Hematopoietic multipotent progenitor cell treated with erythropoietin and hydrocortisone succinate and interleukin-3 and kit ligand, for 8 days (in vitro differentiated cells): Measurements from ENCODE around the gene CHST2.
A peak's percentile ranks its signal among the peaks of the same experiment; 100 is the strongest.

Experiments
- DNase-seq: peaks from one replicate; pipeline ENCODE4 v3.0.0-alpha.2; 2015

Gene CHST2

DNA sequence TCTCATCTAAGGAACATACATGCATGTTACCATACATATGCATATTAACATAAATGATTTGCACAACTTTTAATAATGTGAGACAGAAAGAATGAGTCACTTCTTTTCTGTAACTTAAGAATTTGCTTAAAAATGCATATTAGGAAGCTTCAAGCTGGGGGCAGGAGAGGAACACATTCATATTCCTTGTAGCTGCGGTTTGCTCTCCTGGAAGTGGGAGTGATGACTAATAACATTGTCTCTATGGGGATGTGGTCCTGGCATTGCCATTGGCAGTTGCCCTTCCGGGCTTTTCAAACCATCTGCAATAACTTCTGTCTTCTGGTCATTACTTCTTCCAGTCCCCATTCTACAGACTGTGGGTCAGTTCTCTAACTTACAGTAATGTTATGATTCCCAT, 15.6 kb downstream of the CHST2 start:
- DNase-seq, result no peak

DNA sequence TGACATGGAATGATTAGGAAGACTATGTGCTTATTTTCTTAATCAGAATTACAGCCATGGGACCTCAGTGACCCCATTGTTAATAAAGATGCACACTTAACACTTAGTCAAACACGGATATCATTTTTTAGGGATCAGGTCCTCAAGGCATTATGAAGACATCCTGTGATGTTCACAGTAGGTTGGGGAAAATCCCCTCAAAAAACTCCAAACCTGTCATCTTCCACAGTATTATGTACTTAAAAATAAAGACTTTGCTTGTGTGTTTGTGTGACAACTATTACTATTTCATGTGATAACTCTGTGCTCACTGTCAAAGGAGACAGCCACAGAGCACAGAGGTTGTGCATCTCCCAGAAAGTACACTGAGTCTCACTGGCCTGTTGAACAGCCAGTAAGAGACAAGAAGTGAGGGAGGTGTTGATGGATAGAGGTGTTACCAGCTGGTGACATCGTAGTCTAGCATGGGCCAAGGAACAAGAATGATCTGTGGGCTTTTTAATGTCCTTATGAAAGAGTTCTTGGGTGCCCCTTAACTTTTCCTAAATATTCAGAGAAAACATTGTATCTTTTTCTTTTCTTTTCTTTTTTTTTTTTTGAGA, 18.0 kb downstream of the CHST2 start:
- DNase-seq, result no peak

DNA sequence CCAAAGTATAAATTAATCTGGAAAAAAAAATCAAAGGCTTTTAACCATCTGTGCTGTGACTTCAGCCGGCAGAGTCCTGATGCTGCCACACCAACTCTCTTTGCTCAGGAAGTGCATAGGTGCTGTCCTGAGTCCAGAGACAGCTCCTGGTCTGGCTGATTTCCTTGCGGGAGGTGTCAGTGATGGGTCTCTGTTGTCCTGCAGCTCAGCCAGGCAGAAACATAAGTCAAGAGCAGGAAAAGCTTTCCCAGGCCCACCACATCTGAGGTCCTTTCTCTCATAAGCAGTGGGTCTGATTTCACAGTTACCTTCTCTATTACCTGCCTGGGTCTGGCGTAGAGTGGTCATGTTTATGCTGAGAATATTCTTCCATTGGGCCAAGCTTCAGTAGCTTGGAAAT, 19.4 kb downstream of the CHST2 start:
- DNase-seq, result no peak

DNA sequence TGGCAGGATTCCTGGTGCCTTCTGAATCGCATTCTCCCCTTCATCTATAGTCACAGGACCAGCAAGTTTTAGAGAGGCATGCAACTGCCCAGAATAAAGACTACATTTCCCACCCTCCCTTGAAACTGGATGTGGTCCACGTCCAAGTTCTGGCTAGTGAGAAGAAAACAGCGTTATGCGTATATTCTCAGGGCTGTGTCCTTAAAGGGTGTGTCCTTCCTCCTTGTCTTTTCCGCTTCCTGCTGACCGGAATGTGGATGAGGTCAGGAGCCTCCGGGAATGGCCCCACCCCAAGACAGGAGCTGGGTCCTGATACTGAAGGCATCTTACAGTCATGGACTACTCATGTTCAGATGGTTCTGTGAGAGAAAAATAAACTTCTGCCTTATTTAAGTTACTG, 20.2 kb downstream of the CHST2 start:
- DNase-seq, result no peak

DNA sequence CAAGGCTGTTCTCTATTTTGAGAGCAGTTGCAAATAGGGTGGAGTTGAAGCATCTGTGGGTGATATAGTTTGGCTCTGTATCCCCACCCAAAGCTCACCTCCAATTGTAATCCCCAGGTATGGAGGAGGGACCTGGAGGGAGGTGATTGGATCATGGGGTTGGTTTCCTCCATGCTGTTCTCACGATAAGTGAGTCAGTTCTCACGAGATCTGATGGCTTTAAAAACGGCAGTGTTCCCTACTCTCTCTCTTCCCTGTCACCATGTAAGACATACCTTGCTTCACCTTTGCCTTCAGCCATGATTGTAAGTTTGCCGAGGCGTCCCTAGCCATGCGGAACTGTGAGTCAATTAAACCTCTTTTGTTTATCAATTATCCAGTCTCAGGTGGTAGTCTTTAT, 21.0 kb downstream of the CHST2 start:
- DNase-seq, result no peak

DNA sequence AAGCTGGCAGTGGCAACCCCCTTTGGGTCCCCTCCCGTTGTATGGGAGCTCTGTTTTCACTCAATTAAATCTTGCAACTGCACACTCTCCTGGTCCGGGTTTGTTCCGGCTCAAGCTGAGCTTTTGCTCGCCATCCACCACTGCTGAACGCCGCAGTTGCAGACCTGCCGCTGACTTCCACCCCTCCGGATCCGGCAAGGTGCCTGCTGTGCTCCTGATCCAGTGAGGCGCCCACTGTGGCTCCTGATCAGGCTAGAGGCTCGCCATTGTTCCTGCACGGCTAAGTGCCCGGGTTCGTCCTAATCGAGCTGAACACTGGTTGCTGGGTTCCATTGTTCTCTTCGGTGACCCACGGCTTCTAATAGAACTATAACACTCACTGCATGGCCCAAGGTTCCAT, 22.8 kb downstream of the CHST2 start:
- DNase-seq, result no peak

DNA sequence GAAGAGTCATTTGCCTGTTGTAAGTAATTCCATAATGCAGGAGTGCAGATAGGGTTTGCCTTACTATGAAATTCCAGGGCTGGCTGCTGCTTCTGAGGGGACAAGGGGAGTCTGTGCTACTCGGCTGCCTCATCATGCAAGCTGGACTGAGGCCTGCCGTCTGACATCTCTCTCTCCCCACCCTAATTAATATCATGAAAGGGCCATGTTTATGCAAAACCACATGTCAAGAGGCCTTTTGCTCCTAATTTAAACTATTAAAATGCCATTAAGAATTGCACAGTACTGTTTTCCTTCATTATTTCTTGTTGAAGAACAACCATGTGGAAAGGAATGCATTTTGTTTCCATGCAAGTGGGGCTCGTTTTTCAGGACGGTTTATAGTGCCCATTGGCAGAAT, 26.3 kb downstream of the CHST2 start:
- DNase-seq, result no peak

DNA sequence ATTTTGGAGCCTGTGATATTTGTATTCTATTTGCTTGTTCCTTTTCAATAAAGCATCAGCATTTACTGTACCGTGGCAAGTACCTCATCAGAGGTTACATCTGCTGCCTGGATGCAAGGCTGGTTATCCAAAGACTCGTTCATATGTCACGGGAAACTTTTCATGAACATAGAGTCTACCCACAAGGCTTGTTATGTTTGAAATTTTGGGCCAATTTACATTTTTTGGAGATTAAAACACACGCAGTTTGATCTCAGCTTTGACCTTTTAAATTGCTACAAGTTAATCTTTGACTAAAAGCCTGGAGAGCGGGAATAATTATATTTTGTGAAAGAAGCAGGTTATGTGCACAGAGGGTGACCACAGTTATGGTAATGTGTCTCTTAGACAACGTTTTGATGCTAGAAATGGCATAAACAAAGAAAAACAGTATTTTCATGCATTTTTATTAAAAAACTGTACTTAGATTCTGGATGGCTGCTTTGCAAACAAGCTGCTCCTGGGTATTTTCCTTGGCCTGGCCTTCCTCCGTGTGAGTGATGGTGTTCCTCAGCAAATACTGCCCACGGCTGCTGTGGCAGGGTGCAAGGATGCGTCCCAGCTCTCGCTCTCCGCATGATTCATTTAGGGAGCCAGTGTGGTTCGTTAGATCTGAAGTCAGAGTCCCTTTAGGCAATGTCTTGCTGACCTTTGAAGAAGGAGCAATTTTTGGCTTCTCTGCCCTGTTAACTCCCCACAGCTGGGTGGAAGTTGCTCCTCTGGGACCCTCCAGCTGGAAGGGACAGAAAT, 27.1 kb downstream of the CHST2 start:
- DNase-seq, result no peak

DNA sequence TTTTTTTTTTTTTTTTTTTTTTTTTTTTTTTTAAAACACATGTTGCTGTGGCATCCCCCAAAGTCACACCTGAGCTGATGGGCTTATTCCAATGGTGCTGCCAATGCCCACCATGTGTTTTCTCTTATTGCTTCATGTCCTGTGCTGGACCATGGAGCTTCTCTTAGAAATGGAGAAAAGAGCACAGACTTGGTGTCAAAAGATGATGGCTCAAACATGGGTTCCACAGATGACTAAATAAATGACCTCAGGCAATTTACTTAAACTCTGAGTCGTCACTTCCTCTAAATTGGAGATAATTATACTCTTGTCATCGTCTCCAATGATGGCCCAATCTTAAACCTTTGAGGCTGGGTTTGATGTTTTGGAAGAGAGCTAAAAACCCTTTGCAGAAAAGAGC, 28.1 kb downstream of the CHST2 start:
- no peak for DNase-seq

DNA sequence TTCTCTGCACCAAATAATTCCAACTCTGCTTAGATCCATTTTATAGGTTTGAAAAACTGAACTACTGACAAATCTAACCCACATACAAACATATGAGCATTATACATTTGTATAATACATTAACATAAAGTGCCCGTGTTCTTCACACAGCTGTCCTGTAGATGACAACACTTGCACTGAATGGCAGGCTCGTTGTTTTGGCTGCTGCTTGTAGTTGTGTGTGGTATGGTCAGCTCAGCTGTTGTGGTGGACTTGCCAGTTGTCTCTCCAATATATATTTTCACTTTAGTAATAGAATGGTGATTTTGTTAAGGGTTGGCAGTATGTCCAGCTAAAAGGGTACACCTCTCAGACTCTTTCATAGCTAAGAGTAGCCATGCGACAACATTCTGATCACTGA, 30.5 kb downstream of the CHST2 start:
- no peak for DNase-seq

DNA sequence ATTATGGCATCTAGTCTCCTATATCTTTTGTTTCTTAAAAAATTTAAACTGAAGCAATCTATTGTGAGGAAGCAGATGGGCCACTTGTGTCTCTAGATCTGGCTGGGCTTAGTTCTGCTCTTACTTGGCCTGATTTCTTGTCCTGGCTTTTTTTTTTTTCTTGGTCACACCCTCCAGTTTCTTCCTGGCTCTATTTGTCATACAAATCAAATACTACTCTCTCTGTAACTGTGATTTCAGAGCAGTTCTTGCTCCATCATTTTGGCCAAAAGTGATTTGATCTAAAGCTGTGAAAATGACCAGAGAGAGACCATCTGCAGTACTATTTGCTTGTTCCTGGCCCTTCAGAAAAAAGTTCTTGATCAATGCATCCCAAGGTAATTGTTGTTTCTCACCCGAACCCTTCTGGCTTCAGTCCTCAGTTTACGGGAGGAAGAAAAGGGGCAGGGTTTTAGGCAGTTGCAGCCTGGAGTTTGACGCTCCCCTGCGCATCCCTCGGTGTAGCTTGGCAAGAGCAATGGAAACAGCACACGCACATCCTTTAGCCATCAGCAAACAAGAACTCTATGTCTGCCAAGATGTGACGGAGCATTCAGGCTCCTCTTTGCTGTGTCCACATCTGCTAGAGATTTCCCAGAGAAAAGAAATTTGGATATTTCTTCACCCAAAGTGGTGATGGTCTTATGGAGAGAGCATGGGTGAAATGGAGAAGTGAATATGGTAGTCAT, 31.6 kb downstream of the CHST2 start:
- DNase-seq, result no peak

DNA sequence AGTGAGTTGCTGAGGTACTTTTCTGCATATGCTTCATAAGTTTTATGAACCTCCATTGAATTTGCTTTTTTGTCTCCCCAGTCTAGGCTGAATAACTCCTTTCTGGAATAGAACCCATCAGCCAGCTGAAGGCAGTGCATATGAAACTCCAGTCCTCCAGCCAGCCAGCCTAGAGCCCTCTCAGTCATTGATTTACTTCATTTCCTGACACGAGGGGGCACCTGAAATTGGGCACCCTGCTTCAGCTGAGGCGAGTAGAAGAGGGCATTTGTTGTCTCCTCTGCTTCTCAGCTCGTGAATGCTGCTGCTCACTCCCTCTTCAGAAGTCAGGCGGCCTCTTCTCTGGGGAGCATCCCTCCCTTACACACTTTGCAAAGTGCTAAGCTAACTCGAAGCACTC, 32.5 kb downstream of the CHST2 start:
- DNase-seq, result no peak

DNA sequence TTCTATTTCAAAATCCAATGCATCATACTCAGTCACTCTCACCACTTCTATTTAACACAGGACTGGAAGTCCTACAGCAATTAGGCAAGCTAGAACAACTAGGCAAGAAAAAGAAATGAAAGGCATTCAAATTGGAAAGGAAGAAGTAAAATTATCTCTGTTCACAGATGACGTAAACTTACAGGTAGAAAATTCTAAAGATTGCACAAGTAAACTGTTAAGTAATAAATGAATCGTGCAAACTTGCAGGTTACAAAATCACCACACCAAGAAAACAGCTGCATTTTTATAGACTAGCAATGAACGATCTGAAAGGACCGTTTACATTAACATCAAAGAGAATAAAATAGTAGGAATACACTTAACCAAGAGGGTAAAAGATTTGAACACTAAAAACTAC, 36.2 kb downstream of the CHST2 start:
- no peak for DNase-seq

DNA sequence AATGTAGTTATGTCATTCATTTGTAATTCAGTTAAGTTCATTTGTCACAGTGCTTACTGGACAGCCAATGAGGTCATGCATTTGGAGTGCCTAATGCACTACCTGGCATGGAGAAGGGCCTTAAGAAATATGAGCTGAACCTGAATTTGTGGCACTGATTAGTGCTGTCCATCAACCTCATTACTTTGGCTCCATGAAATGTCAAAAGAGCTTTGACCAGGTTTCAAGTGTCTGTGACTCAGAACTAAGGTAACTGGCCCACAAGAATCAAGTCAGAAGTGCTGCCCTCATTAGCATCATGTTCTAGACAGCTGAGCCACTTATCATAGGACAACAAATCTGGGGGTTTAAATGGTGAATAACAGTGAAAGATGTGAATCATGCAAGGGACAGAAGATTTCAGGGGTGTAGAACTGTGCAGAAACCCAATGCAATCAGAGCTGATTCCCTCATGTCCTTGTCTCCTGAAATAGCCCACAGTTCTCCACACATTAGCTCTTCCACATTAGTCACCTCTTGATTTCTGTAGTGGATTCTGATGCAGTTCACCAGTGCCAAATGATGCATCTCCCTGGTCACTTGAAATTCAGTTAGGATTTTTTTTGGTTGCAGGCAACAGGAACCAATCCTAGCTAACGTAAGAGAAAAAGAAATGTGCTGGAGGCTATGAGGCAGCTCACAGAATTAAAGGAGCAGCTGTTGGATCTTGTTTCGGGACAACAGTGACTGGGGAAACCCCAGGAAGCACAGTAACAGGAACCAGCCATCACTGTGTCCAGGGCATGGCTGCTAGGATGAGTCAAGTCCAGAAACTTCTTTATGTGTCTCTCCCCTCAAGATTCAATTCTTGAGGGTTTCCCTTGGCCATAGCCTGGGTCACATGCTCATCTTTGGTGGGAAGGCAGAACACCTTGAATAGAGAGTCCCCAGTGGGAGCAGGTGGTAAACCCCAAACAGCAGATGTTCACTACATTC, 38.7 kb downstream of the CHST2 start:
- no peak for DNase-seq

DNA sequence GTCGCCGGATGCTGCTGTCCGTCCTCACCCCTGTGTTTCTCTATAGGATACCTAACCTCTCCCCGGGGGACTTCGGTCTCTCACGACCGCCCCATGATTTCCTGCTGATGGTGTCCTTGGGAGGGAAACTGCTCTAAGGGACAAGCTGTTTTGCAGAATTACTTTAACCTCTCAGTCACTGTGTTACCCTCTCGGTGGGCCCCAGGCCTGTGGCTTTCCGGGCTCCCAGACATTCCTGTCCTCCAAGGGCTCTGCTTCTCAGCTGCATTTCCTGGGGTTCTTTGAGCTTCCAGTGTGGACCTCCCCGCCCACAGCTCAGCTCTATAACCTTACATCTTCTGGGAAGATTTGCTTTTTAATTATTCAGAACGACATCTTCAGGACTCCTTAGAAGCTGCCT, 40.9 kb downstream of the CHST2 start:
- DNase-seq, result no peak

DNA sequence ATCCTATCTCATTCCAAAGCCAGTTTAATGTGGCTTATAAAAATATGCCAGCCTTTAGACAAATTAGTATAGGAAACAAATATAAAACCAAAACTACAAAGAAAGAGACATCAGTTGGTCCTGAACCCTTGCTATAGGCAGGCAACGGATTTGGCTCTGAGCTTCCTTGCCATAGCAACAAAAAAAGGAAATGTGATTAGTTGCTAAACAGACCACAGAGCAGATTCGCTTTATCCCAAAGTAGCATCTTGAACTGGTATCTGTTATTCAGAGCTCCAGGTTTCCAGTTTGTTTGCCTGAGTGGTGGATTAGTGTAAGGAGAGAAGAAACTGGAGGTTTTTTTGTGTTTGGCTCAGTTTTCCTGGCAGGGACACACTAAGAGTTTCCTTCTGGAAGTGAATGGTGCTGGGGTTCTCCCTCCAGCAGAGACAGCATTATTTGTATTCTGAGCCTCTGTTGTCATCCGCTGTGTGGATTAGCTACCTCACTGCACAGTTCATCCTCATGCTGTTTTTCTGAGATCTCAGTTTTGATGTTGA, 44.1 kb downstream of the CHST2 start:
- DNase-seq, result no peak

DNA sequence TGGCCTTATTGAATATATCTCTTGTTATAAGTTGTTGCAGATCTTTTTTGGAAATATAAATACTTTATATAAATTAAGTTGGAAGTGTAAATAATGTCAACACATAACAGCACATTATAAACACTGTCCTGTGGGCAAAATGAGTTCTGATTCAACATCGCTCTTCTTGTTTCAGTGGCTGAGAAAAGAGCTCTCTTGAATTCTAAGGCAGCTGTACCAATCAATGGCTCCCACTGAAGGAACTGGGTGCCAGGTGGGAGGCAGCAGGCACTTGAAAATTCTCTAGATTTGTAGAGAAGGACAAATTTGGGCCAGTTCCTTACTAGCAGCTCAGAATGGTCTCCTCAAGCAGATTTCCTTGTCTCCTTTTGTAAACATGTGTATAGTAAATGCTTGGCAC, 45.6 kb downstream of the CHST2 start:
- no peak for DNase-seq

DNA sequence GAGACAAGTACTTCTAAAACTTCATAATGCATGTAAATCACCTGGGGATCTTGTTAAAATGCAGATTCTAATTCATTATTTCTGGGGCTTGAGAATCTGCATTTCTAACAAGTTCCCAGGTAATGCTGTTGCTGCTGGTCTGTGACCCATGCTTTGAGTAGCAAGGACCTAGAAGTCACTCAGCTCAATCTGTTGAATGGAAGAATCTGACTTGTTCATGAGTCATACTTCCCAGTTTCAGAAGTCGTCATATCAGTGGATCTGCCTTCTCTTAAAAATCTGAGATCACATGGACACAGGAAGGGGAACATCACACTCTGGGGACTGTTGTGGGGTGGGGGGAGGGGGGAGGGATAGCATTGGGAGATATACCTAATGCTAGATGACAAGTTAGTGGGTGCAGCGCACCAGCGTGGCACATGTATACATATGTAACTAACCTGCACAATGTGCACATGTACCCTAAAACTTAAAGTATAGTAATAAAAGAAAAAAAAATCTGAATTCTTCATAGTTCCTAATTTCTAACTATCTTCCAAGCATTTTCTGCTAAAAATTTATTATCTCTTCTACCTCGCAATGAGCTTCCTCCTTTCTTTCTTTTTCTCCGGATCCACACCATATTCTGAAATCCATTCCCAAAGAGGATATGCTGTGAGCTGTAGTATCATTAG, 46.2 kb downstream of the CHST2 start:
- peak; percentile 47 for DNase-seq

DNA sequence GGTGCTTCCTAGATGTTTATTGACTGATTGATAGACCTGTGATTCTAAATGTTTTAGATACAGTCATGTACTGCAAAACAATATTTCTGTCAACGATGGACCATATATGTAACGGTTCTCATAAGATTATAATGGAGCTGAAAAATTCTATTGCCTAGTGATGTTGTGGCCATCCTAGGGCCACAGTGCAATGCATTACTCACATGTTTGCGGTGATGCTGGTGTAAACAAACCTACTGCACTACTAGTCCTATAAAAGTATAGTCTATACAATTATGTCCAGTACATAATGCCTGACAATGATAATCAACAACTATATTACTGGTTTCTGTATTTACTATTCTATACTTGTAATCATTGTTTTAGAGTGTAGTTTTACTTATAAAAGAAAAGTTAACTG, 46.8 kb downstream of the CHST2 start:
- DNase-seq, result no peak

DNA sequence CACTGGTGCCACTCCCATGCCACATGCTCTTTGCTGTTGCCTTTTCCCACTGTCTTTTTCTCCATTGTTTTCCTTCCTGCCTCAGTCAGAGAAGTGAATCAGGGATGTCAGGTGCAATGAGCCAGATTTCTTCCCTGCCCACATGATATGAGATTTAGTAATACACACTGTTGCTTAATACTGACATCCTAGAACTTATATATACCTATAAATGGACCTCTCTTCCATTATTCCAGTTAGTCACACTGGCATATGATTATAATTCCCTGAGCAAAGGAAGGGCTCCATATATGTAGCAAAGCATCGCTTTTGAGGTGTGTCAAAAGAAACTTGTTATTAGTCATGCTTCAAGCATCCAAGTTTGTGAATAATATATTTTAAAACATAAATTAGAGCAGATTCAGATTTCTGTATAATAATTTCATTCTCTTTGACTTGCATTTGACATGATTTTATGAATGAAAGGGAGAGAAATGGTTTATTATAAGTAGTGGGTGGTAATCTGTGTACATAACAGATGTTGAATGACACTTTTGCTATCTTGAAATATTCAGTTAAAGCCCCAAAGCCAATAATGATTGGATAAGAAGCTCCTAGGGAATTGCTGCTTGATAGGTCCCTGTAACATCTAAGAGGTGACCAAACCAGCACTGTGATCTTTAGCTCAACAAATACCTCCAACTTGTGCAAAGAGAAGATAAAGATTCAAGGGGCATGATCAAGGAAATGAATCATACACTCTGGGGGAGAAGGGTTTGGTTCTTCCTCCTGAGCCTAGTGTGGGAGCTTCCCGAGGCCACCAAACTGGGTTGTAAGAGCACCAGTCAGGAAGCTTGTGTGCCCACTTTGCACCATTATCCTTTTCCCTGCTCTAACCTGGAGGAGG, 48.6 kb downstream of the CHST2 start:
- DNase-seq, result peak; percentile 86

DNA sequence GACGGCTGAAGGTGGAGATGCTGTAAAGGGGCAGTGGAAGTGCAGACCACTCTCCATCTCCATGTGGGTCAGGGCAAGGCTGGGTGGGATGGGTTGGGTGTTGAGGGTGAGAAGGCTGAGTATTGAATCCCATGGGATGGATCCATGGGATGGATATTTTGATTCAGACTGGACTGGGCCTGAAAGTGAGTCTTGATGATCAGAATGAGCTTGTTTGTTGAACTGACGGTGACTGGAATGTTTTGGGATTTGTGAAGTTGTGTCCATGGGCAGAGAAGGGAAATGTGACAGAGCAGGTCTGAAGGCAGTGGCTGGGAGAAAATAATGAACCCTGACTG, 49.3 kb downstream of the CHST2 start:
- DNase-seq, result no peak
